SU-DHL-6 (cell line): Measurements from ENCODE around the gene ZNF292.

Experiments
- H2AFZ ChIP-seq: fragments of 200-600 bp; sonication (generic); 2 replicates; pipeline ENCODE4 v1.6.1; 2014; ENCODE audit warnings: low read depth, mild to moderate bottlenecking, moderate library complexity, mixed read lengths, antibody characterized with exemption, low read length; ENCODE audit not compliant: severe bottlenecking
- H3F3A ChIP-seq: fragments of 200-600 bp; shearing (Covaris generic); 2 replicates; pipeline ENCODE4 v1.6.0; 2016; ENCODE audit warnings: antibody characterized with exemption, mild to moderate bottlenecking; ENCODE audit not compliant: insufficient read depth
- H3K27ac ChIP-seq: fragments of 200-600 bp; sonication (generic); 2 replicates; pipeline ENCODE4 v1.5.1; 2016; ENCODE audit warnings: low read depth, mild to moderate bottlenecking, low read length, moderate library complexity, mixed read lengths
- H3K27me3 ChIP-seq: fragments of 200-600 bp; sonication (generic), shearing (Covaris generic); 2 replicates; pipeline ENCODE4 v1.6.0; 2014; ENCODE audit warnings: mild to moderate bottlenecking, low read length
- H3K36me3 ChIP-seq: fragments of 200-600 bp; sonication (generic); 2 replicates; pipeline ENCODE4 v1.6.1; 2014; ENCODE audit warnings: mild to moderate bottlenecking, low read length, mixed read lengths
- H3K4me2 ChIP-seq: fragments of 300-600, 200-600 bp; shearing (Covaris generic), sonication (generic); 2 replicates; pipeline ENCODE4 v1.6.0; 2014; ENCODE audit warnings: low read length, low read depth, mild to moderate bottlenecking; ENCODE audit not compliant: poor library complexity, severe bottlenecking
- H3K4me3 ChIP-seq: fragments of 200-600 bp; sonication (generic); 2 replicates; pipeline ENCODE4 v1.5.1; 2014; ENCODE audit warnings: antibody characterized with exemption, low read length, mild to moderate bottlenecking, mixed read lengths; ENCODE audit not compliant: insufficient read depth, poor library complexity, severe bottlenecking
- H3K79me2 ChIP-seq: fragments of 200-600 bp; sonication (generic); 2 replicates; pipeline ENCODE4 v1.6.1; 2014; ENCODE audit warnings: mild to moderate bottlenecking, low read length, moderate library complexity; ENCODE audit not compliant: insufficient read depth
- H3K9ac ChIP-seq: fragments of 200-600 bp; sonication (generic); 2 replicates; pipeline ENCODE4 v1.7.0; 2014; ENCODE audit warnings: mild to moderate bottlenecking, low read length
- H3K9me2 ChIP-seq: fragments of 200-600 bp; sonication (generic); replicated peaks from 2 replicates; pipeline ENCODE4 v1.6.1; 2014; ENCODE audit warnings: low read length; ENCODE audit not compliant: insufficient read depth
- H3K9me3 ChIP-seq: fragments of 200-600 bp; sonication (generic); 2 replicates; pipeline ENCODE4 v1.6.1; 2014; ENCODE audit warnings: low read length, mixed read lengths; ENCODE audit not compliant: insufficient read depth
- H4K20me1 ChIP-seq: fragments of 200-600 bp; sonication (generic); 2 replicates; pipeline ENCODE4 v1.6.1; 2014; ENCODE audit warnings: low read depth, mild to moderate bottlenecking, antibody characterized with exemption, low read length, moderate library complexity, mixed read lengths
- CTCF ChIP-seq: fragments of 200-600 bp; sonication (generic); IDR thresholded peaks from one replicate; pipeline ENCODE4 v1.5.1; 2017; ENCODE audit warnings: antibody characterized with exemption, mild to moderate bottlenecking, low read length, moderate library complexity; ENCODE audit not compliant: insufficient read depth, poor library complexity, severe bottlenecking
- EZH2phosphoT487 ChIP-seq: fragments of 200-600 bp; sonication (generic), shearing (Covaris generic); conservative IDR thresholded peaks from 2 replicates; pipeline ENCODE4 v1.6.1; 2018; ENCODE audit warnings: mild to moderate bottlenecking, antibody characterized with exemption, low read length, moderate library complexity, mixed read lengths

Gene ZNF292

GRCh38 chr6:87115402-87116135 lies 39.8 kb upstream of the ZNF292 start:
- no peak for TF ChIP-seq EZH2phosphoT487
- TF ChIP-seq CTCF = no peak
- H4K20me1 ChIP-seq = no peaks in the 10 kb centered on the region
- H2AFZ ChIP-seq = no peak overlapping the region
- H3K4me3 ChIP-seq = no peak overlapping the region
- no peaks in the 10 kb centered on the region for H3K36me3 ChIP-seq
- H3K9me3 ChIP-seq = no peaks in the 10 kb centered on the region
- H3K79me2 ChIP-seq = no peaks in the 10 kb centered on the region
- H3F3A ChIP-seq = no peaks in the 10 kb centered on the region
- H3K9me2 ChIP-seq = no peaks in the 10 kb centered on the region
- no peak overlapping the region for H3K4me2 ChIP-seq
- no peak overlapping the region for H3K27ac ChIP-seq
- H3K9ac ChIP-seq = no peak overlapping the region
- H3K27me3 ChIP-seq = no peaks in the 10 kb centered on the region

GRCh38 chr6:87116922-87117321 lies 38.4 kb upstream of the ZNF292 start:
- TF ChIP-seq CTCF = no peak
- no peak for TF ChIP-seq EZH2phosphoT487

GRCh38 chr6:87118054-87118453 lies 37.3 kb upstream of the ZNF292 start:
- no peaks in the 10 kb centered on the region for H3K9me3 ChIP-seq
- no peak overlapping the region for H3K27ac ChIP-seq
- no peak overlapping the region for H3K4me3 ChIP-seq
- no peak for TF ChIP-seq EZH2phosphoT487
- no peak for TF ChIP-seq CTCF
- no peak overlapping the region for H3K4me2 ChIP-seq
- no peaks in the 10 kb centered on the region for H3K79me2 ChIP-seq
- no peak overlapping the region for H3K9ac ChIP-seq
- H3F3A ChIP-seq = no peaks in the 10 kb centered on the region
- H3K9me2 ChIP-seq = no peaks in the 10 kb centered on the region
- H3K36me3 ChIP-seq = no peaks in the 10 kb centered on the region
- H3K27me3 ChIP-seq = no peaks in the 10 kb centered on the region
- no peak overlapping the region for H2AFZ ChIP-seq
- no peaks in the 10 kb centered on the region for H4K20me1 ChIP-seq

More at GRCh38 chr6:87116922-87117321, 38.4 kb upstream of the ZNF292 start:
- H3F3A ChIP-seq = no peaks in the 10 kb centered on the region
- H3K4me3 ChIP-seq = no peak overlapping the region
- no peaks in the 10 kb centered on the region for H3K9me2 ChIP-seq
- no peaks in the 10 kb centered on the region for H4K20me1 ChIP-seq
- no peak overlapping the region for H3K27ac ChIP-seq
- no peak overlapping the region for H3K9ac ChIP-seq
- no peak overlapping the region for H2AFZ ChIP-seq
- no peak overlapping the region for H3K4me2 ChIP-seq
- H3K79me2 ChIP-seq = no peaks in the 10 kb centered on the region
- no peaks in the 10 kb centered on the region for H3K36me3 ChIP-seq
- no peaks in the 10 kb centered on the region for H3K9me3 ChIP-seq
- H3K27me3 ChIP-seq = no peaks in the 10 kb centered on the region
